Measurements from ENCODE around the gene DUS2. TPM values are rescaled to one million over a fixed set of nuclear protein-coding genes. Genes with fewer than 3 reads are reported as not detected.

The DUS2 gene
- total and polyA plus RNA-seq, 9 of the 15 experiments (the other 6 are each of a cell fraction or from before 2014, with no cell fraction given): 5.8 to 22.5 (median 20.6) TPM

DNA sequence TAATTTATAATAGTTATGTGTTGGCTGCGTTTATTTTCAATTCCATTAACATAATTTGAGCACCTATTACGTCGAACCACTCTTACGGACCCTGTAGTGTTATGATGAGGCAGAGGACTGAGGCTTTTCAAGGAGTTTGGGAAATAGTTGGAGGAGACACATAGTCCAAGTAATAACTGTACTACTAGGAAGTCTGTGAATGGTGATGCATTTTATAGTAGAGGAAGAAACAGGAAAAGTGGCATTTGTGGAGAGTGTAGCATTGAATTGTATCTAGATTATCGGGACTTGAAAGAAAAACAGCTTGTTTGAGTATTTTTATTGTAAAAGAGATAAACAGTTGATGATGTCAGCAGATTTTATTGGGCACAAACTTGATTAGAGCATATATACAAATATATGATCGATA lies 63.8 kb downstream of the DUS2 start:
- no peaks in the 10 kb centered on the region for H3K27me3 ChIP-seq (ENCODE audit: control insufficient read depth in 2 of 2, insufficient read depth in 2 of 2, low read length in 2 of 2)
- H3K79me2 ChIP-seq (ENCODE audit: control insufficient read depth, insufficient read depth, low read length): peaks cover 66% of the 10 kb centered on the region
- FAIRE-seq (no peak), ATAC-seq (peak; percentile 15), DNase-seq (ENCODE audit: extremely low read depth in 1 of 4, low spot score in 3 of 4) (peak in 1 of 4 experiments; percentile 33)
- in situ Hi-C loops (cut with MboI): no loop called here
- H3K4me2 ChIP-seq (ENCODE audit: insufficient read depth, low read length): peak overlapping the region; percentile 83
- H3K9me3 ChIP-seq (replicated peaks; ENCODE audit: control insufficient read depth, insufficient read depth, low read depth, low read length): no peaks in the 10 kb centered on the region
- no peak overlapping the region for H2AFZ ChIP-seq (ENCODE audit: low read depth, low read length)
- BruUV-seq (replicated peaks): no TSS peak
- H3K4me1 ChIP-seq (replicated peaks in 1 of 2; ENCODE audit: control insufficient read depth in 2 of 2, insufficient read depth in 2 of 2, low read length in 2 of 2): peaks cover 30 to 35% of the 10 kb centered on the region in 2 experiments
- ChIA-PET POLR2A (interaction anchor here (0.6 to 4.0 kb wide), 2 partner anchors 13 to 472 kb away, joined by 4 to 33 read pairs; no protein-coding TSS in a partner anchor), CTCF (ENCODE audit: low intra/inter-chr PET ratio) (no interaction called here)
- peak overlapping the region; percentile 85 for H3K27ac ChIP-seq (ENCODE audit: extremely low read depth, low read depth, low read length)
- H3K9ac ChIP-seq (ENCODE audit: insufficient read depth in 1 of 2, low read depth in 2 of 2, low read length in 2 of 2): peak overlapping the region; percentile 8 to 84; a peak in 3 of 4 replicates
- peak overlapping the region; percentile 72 for H3K4me3 ChIP-seq
- intact Hi-C loops (cut with micrococcal nuclease): no loop called here
- no peaks in the 10 kb centered on the region; the same call in 2 of the 3 replicates for H3K36me3 ChIP-seq (ENCODE audit: control insufficient read depth, insufficient read depth, low read length)
- no peaks in the 10 kb centered on the region for H3K9me1 ChIP-seq (ENCODE audit: control insufficient read depth, insufficient read depth, low read length)
- 1% methylated on average over 6 of the region's 6 CpGs for WGBS (ENCODE audit: insufficient coverage, low coverage, missing lambda C conversion rate)
- no peaks in the 10 kb centered on the region for H4K20me1 ChIP-seq (replicated peaks; ENCODE audit: control insufficient read depth, insufficient read depth, low read length)
- TF ChIP-seq ZNF232 (CRISPR knock-in tag; IDR thresholded peaks at IDR 0.05) (no peak), ZNF316 (IDR thresholded peaks at IDR 0.05) (peak; percentile 98), SREBF2 (CRISPR knock-in tag; IDR thresholded peaks at IDR 0.05) (no peak), ZNF717 (CRISPR knock-in tag; IDR thresholded peaks at IDR 0.05) (no peak), DPF2 (IDR thresholded peaks at IDR 0.05) (peak; percentile 45), RFX5 (IDR thresholded peaks at IDR 0.05; ENCODE audit: low read depth, low read length) (no peak), NR2C1 (IDR thresholded peaks at IDR 0.05) (no peak), NR2C1 (tag; IDR thresholded peaks at IDR 0.05) (no peak), POLR3G (IDR thresholded peaks at IDR 0.05; ENCODE audit: extremely low read depth, insufficient read length, insufficient replicate concordance) (no peak), CTBP1 (IDR thresholded peaks at IDR 0.05; ENCODE audit: borderline replicate concordance) (0 out of 2 replicates have a peak, but pooled peaks have one; percentile 13), ZNF830 (CRISPR knock-in tag; IDR thresholded peaks at IDR 0.05) (no peak), MTF1 (CRISPR knock-in tag; IDR thresholded peaks at IDR 0.05; ENCODE audit: borderline replicate concordance) (no peak), ZZZ3 (IDR thresholded peaks at IDR 0.05) (no peak)
- TF ChIP-seq, protein P1, sequence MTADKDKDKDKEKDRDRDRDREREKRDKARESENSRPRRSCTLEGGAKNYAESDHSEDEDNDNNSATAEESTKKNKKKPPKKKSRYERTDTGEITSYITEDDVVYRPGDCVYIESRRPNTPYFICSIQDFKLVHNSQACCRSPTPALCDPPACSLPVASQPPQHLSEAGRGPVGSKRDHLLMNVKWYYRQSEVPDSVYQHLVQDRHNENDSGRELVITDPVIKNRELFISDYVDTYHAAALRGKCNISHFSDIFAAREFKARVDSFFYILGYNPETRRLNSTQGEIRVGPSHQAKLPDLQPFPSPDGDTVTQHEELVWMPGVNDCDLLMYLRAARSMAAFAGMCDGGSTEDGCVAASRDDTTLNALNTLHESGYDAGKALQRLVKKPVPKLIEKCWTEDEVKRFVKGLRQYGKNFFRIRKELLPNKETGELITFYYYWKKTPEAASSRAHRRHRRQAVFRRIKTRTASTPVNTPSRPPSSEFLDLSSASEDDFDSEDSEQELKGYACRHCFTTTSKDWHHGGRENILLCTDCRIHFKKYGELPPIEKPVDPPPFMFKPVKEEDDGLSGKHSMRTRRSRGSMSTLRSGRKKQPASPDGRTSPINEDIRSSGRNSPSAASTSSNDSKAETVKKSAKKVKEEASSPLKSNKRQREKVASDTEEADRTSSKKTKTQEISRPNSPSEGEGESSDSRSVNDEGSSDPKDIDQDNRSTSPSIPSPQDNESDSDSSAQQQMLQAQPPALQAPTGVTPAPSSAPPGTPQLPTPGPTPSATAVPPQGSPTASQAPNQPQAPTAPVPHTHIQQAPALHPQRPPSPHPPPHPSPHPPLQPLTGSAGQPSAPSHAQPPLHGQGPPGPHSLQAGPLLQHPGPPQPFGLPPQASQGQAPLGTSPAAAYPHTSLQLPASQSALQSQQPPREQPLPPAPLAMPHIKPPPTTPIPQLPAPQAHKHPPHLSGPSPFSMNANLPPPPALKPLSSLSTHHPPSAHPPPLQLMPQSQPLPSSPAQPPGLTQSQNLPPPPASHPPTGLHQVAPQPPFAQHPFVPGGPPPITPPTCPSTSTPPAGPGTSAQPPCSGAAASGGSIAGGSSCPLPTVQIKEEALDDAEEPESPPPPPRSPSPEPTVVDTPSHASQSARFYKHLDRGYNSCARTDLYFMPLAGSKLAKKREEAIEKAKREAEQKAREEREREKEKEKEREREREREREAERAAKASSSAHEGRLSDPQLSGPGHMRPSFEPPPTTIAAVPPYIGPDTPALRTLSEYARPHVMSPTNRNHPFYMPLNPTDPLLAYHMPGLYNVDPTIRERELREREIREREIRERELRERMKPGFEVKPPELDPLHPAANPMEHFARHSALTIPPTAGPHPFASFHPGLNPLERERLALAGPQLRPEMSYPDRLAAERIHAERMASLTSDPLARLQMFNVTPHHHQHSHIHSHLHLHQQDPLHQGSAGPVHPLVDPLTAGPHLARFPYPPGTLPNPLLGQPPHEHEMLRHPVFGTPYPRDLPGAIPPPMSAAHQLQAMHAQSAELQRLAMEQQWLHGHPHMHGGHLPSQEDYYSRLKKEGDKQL (CRISPR knock-in tag; IDR thresholded peaks at IDR 0.05; ENCODE audit: borderline replicate concordance): no peak
- TF ChIP-seq, protein P2, sequence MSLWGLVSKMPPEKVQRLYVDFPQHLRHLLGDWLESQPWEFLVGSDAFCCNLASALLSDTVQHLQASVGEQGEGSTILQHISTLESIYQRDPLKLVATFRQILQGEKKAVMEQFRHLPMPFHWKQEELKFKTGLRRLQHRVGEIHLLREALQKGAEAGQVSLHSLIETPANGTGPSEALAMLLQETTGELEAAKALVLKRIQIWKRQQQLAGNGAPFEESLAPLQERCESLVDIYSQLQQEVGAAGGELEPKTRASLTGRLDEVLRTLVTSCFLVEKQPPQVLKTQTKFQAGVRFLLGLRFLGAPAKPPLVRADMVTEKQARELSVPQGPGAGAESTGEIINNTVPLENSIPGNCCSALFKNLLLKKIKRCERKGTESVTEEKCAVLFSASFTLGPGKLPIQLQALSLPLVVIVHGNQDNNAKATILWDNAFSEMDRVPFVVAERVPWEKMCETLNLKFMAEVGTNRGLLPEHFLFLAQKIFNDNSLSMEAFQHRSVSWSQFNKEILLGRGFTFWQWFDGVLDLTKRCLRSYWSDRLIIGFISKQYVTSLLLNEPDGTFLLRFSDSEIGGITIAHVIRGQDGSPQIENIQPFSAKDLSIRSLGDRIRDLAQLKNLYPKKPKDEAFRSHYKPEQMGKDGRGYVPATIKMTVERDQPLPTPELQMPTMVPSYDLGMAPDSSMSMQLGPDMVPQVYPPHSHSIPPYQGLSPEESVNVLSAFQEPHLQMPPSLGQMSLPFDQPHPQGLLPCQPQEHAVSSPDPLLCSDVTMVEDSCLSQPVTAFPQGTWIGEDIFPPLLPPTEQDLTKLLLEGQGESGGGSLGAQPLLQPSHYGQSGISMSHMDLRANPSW (CRISPR knock-in tag; IDR thresholded peaks at IDR 0.05): no peak
- TF ChIP-seq, protein P3, sequence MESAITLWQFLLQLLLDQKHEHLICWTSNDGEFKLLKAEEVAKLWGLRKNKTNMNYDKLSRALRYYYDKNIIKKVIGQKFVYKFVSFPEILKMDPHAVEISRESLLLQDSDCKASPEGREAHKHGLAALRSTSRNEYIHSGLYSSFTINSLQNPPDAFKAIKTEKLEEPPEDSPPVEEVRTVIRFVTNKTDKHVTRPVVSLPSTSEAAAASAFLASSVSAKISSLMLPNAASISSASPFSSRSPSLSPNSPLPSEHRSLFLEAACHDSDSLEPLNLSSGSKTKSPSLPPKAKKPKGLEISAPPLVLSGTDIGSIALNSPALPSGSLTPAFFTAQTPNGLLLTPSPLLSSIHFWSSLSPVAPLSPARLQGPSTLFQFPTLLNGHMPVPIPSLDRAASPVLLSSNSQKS (CRISPR knock-in tag; IDR thresholded peaks at IDR 0.05): no peak
